ENCODE measurements around the gene CHM.

GRCh38 chrX:86078650-86079049 is 31.3 kb upstream of the CHM start:
- TF ChIP-seq PBX3 (IDR thresholded peaks at IDR 0.05; ENCODE audit: insufficient replicate concordance, low read depth, low read length) (no peak), ZBTB33 (IDR thresholded peaks at IDR 0.05) (no peak), CTCF (IDR thresholded peaks at IDR 0.05 in 2 of 3, conservative IDR thresholded peaks at IDR 0.05 in 1 of 3; ENCODE audit: control insufficient read depth in 2 of 3, extremely low read depth in 1 of 3, insufficient read depth in 1 of 3, low read depth in 3 of 3, low read length in 3 of 3) (no peak), POLR2A (IDR thresholded peaks at IDR 0.05; ENCODE audit: low read depth, low read length) (no peak), ZNF217 (IDR thresholded peaks at IDR 0.05) (no peak), SP1 (IDR thresholded peaks at IDR 0.05; ENCODE audit: low read depth, low read length) (no peak), REST (IDR thresholded peaks at IDR 0.05; ENCODE audit: low read depth, low read length) (no peak), RFX5 (IDR thresholded peaks at IDR 0.05; ENCODE audit: low read depth, low read length) (no peak), JUND (IDR thresholded peaks at IDR 0.05; ENCODE audit: low read depth, low read length) (no peak), EZH2 (IDR thresholded peaks at IDR 0.05; ENCODE audit: borderline replicate concordance, control insufficient read depth, low read depth, low read length) (no peak)
